Astrocyte (in vitro differentiated cells and primary cell): ENCODE measurements around the gene SERPINF2. TPM values are rescaled to one million over a fixed set of nuclear protein-coding genes. Genes with fewer than 3 reads are reported as not detected.
A peak's percentile ranks its signal among the peaks of the same experiment; 100 is the strongest.

Experiments used
- DNase-seq: peaks from one replicate; pipeline ENCODE4 v3.0.0-alpha.2; 2010; ENCODE audit warnings: low read depth
- FAIRE-seq: peaks from 2 replicates; lab custom pipeline; 2011; peaks lifted over from hg19 to GRCh38; lab: Jason Lieb, UNC
- H2AFZ ChIP-seq: 2 replicates; pipeline ENCODE4 v1.6.0; 2012; ENCODE audit warnings: low read depth, low read length, inconsistent platforms
- H3K27ac ChIP-seq: 2 replicates; pipeline ENCODE4 v1.5.1; 2011; ENCODE audit warnings: low read depth, low read length, inconsistent platforms
- H3K27me3 ChIP-seq: 2 replicates; pipeline ENCODE4 v1.6.0; 2011; ENCODE audit warnings: low read length, inconsistent platforms; ENCODE audit not compliant: insufficient read depth
- H3K36me3 ChIP-seq: 2 replicates; pipeline ENCODE4 v1.5.1; 2011; ENCODE audit warnings: low read length, inconsistent platforms; ENCODE audit not compliant: insufficient read depth
- H3K4me1 ChIP-seq: 2 replicates; pipeline ENCODE4 v1.5.1; 2011; ENCODE audit warnings: low read length, inconsistent platforms; ENCODE audit not compliant: insufficient read depth
- H3K4me2 ChIP-seq: 2 replicates; pipeline ENCODE4 v1.6.0; 2012; ENCODE audit warnings: low read length, inconsistent platforms
- H3K4me3 ChIP-seq: 2 replicates; pipeline ENCODE4 v1.5.1; 2011; ENCODE audit warnings: low read depth, mild to moderate bottlenecking, low read length, inconsistent platforms; ENCODE audit not compliant: insufficient read depth
- H3K79me2 ChIP-seq: 2 replicates; pipeline ENCODE4 v1.6.0; 2012; ENCODE audit warnings: mild to moderate bottlenecking, low read length, inconsistent platforms; ENCODE audit not compliant: insufficient read depth
- H3K9ac ChIP-seq: 2 replicates; pipeline ENCODE4 v1.6.0; 2012; ENCODE audit warnings: mild to moderate bottlenecking, low read length, inconsistent platforms
- H3K9me3 ChIP-seq: 2 replicates; pipeline ENCODE4 v1.5.1; 2012; ENCODE audit warnings: low read depth, mild to moderate bottlenecking, low read length, inconsistent platforms; ENCODE audit not compliant: insufficient read depth
- H4K20me1 ChIP-seq: 2 replicates; pipeline ENCODE4 v1.6.0; 2012; ENCODE audit warnings: low read length, inconsistent platforms; ENCODE audit not compliant: insufficient read depth
- H3K27ac Mint-ChIP-seq: one replicate; pipeline ENCODE4 v1.8.0; 2021; ENCODE audit warnings: mild to moderate bottlenecking, mixed read lengths; ENCODE audit not compliant: unreplicated experiment
- H3K27me3 Mint-ChIP-seq: one replicate; pipeline ENCODE4 v1.8.0; 2021; ENCODE audit warnings: low read depth, mixed read lengths; ENCODE audit not compliant: unreplicated experiment
- H3K36me3 Mint-ChIP-seq: one replicate; pipeline ENCODE4 v1.8.0; 2021; ENCODE audit warnings: low read depth, mixed read lengths; ENCODE audit not compliant: unreplicated experiment
- H3K4me1 Mint-ChIP-seq: one replicate; pipeline ENCODE4 v1.8.0; 2021; ENCODE audit warnings: low read depth, mixed read lengths; ENCODE audit not compliant: unreplicated experiment
- H3K4me3 Mint-ChIP-seq: one replicate; pipeline ENCODE4 v1.8.0; 2021; ENCODE audit warnings: mild to moderate bottlenecking, moderate library complexity, mixed read lengths; ENCODE audit not compliant: unreplicated experiment
- H3K9me3 Mint-ChIP-seq: one replicate; pipeline ENCODE4 v1.8.0; 2021; ENCODE audit warnings: mild to moderate bottlenecking, mixed read lengths; ENCODE audit not compliant: unreplicated experiment
- CTCF ChIP-seq: IDR thresholded peaks from 2 replicates; pipeline ENCODE4 v1.5.1; 2011; ENCODE audit warnings: low read depth, mild to moderate bottlenecking, inconsistent platforms, low read length, moderate library complexity; ENCODE audit not compliant: insufficient read depth
- EZH2 ChIP-seq: IDR thresholded peaks from 2 replicates; pipeline ENCODE4 v1.6.1; 2012; ENCODE audit warnings: mild to moderate bottlenecking, low read length, inconsistent platforms; ENCODE audit not compliant: insufficient read depth
- total RNA-seq: library from RNA; stranded (reverse); gene quantifications from 2 replicates; pipeline ENCODE4 v1.2.1, GENCODE V29; 2021

The SERPINF2 gene
- total RNA-seq, 1 donor from 2014 or later, result 0.11 TPM

GRCh38 chr17:1792495-1793446 is 50.1 kb downstream of the SERPINF2 start:
- DNase-seq (no peak), FAIRE-seq (no peak)
- Mint-ChIP-seq H3K4me3 (no peak overlapping the region), H3K27me3 (no peaks in the 10 kb centered on the region), H3K4me1 (peaks cover 8% of the 10 kb centered on the region), H3K36me3 (peaks cover 5% of the 10 kb centered on the region), H3K27ac (no peak overlapping the region), H3K9me3 (no peaks in the 10 kb centered on the region)
- no peak overlapping the region for H3K9ac ChIP-seq
- H3K4me1 ChIP-seq, result peaks cover 2% of the 10 kb centered on the region
- H3K4me2 ChIP-seq, result no peak overlapping the region
- no peaks in the 10 kb centered on the region for H3K27me3 ChIP-seq
- no peak overlapping the region for H3K4me3 ChIP-seq
- H3K9me3 ChIP-seq, result no peaks in the 10 kb centered on the region
- H2AFZ ChIP-seq, result no peak overlapping the region
- TF ChIP-seq EZH2 (no peak), CTCF (no peak)
- no peaks in the 10 kb centered on the region for H3K36me3 ChIP-seq
- no peaks in the 10 kb centered on the region for H3K79me2 ChIP-seq
- no peak overlapping the region for H3K27ac ChIP-seq
- H4K20me1 ChIP-seq, result peaks cover 7% of the 10 kb centered on the region

GRCh38 chr17:1793447-1793806 is 50.8 kb downstream of the SERPINF2 start:
- H3K4me1 Mint-ChIP-seq, result peaks cover 8% of the 10 kb centered on the region

More at GRCh38 chr17:1793447-1793806, 50.8 kb downstream of the SERPINF2 start:
- H3K27ac ChIP-seq, result no peak overlapping the region
- Mint-ChIP-seq H3K27ac (peak overlapping the region; percentile 66), H3K36me3 (peaks cover 5% of the 10 kb centered on the region), H3K27me3 (no peaks in the 10 kb centered on the region), H3K4me3 (no peak overlapping the region), H3K9me3 (no peaks in the 10 kb centered on the region)
- no peak overlapping the region for H2AFZ ChIP-seq
- no peaks in the 10 kb centered on the region for H3K4me1 ChIP-seq
- FAIRE-seq, result no peak
- no peaks in the 10 kb centered on the region for H3K79me2 ChIP-seq
- H3K4me2 ChIP-seq, result no peak overlapping the region
- no peaks in the 10 kb centered on the region for H3K9me3 ChIP-seq
- H4K20me1 ChIP-seq, result peaks cover 7% of the 10 kb centered on the region
- no peak overlapping the region for H3K4me3 ChIP-seq
- DNase-seq, result peak; percentile 14
- no peaks in the 10 kb centered on the region for H3K27me3 ChIP-seq
- no peaks in the 10 kb centered on the region for H3K36me3 ChIP-seq
- no peak overlapping the region for H3K9ac ChIP-seq
- TF ChIP-seq EZH2 (no peak), CTCF (no peak)
